WERI-Rb-1 (cell line): ENCODE results near the gene LMX1A.

Experiments used
- DNase-seq: peaks from one replicate; pipeline ENCODE4 v3.0.0-alpha.2; 2020
- H3K27ac ChIP-seq: fragments of 250-450 bp; sonication (Bioruptor Pico); 2 replicates; pipeline ENCODE4 v1.5.1; 2020; ENCODE audit warnings: mild to moderate bottlenecking, moderate library complexity
- H3K27me3 ChIP-seq: fragments of 250-450 bp; sonication (Bioruptor Pico); 2 replicates; pipeline ENCODE4 v1.5.1; 2021; ENCODE audit warnings: mild to moderate bottlenecking, low read depth, moderate library complexity; ENCODE audit not compliant: insufficient read depth, severe bottlenecking
- H3K36me3 ChIP-seq: fragments of 250-450 bp; sonication (Bioruptor Pico); 2 replicates; pipeline ENCODE4 v1.5.1; 2020; ENCODE audit warnings: mild to moderate bottlenecking, moderate library complexity
- H3K4me3 ChIP-seq: 2 replicates; pipeline ENCODE4 v1.5.1; 2011; ENCODE audit warnings: low read depth, mild to moderate bottlenecking, control low read depth, low read length
- H3K9me3 ChIP-seq: fragments of 250-450 bp; sonication (Bioruptor Pico); 2 replicates; pipeline ENCODE4 v1.5.1; 2021; ENCODE audit warnings: mild to moderate bottlenecking, moderate library complexity; ENCODE audit not compliant: severe bottlenecking
- CTCF ChIP-seq: IDR thresholded peaks from 2 replicates; pipeline ENCODE4 v1.5.1; 2011; ENCODE audit warnings: low read depth, mild to moderate bottlenecking, control low read depth, inconsistent platforms, low read length

The LMX1A gene

GRCh38 chr1:165174491-165174890, 182.0 kb downstream of the LMX1A start:
- Histone ChIP-seq H3K9me3 (no peaks in the 10 kb centered on the region), H3K4me3 (no peak overlapping the region), H3K36me3 (no peaks in the 10 kb centered on the region), H3K27me3 (no peaks in the 10 kb centered on the region), H3K27ac (no peak overlapping the region)
- DNase-seq = peak; percentile 84
- TF ChIP-seq CTCF = no peak

- Histone ChIP-seq H3K27ac (no peak overlapping the region), H3K27me3 (no peaks in the 10 kb centered on the region), H3K9me3 (no peaks in the 10 kb centered on the region), H3K36me3 (no peaks in the 10 kb centered on the region), H3K4me3 (no peak overlapping the region)
- TF ChIP-seq CTCF = no peak
- DNase-seq = no peak
These were observed 182.7 kb downstream of the LMX1A start for GRCh38 chr1:165173818-165174217.

- Histone ChIP-seq H3K27me3 (no peaks in the 10 kb centered on the region), H3K9me3 (no peaks in the 10 kb centered on the region), H3K27ac (no peak overlapping the region), H3K4me3 (no peak overlapping the region), H3K36me3 (no peaks in the 10 kb centered on the region)
- DNase-seq = no peak
- TF ChIP-seq CTCF = no peak
These were observed 183.1 kb downstream of the LMX1A start for GRCh38 chr1:165173409-165173808.

GRCh38 chr1:165172666-165173065, 183.8 kb downstream of the LMX1A start:
- Histone ChIP-seq H3K4me3 (no peak overlapping the region), H3K27ac (no peak overlapping the region), H3K27me3 (no peaks in the 10 kb centered on the region), H3K9me3 (no peaks in the 10 kb centered on the region), H3K36me3 (no peaks in the 10 kb centered on the region)
- no peak for DNase-seq
- TF ChIP-seq CTCF = no peak

GRCh38 chr1:165169729-165170128, 186.8 kb downstream of the LMX1A start:
- TF ChIP-seq CTCF = no peak
- no peak overlapping the region for H3K4me3 ChIP-seq
- no peaks in the 10 kb centered on the region for H3K9me3 ChIP-seq
- no peak overlapping the region for H3K27ac ChIP-seq
- H3K27me3 ChIP-seq = no peaks in the 10 kb centered on the region
- no peaks in the 10 kb centered on the region for H3K36me3 ChIP-seq
- no peak for DNase-seq

- no peak for TF ChIP-seq CTCF
- no peaks in the 10 kb centered on the region for H3K9me3 ChIP-seq
- no peak overlapping the region for H3K27ac ChIP-seq
- H3K36me3 ChIP-seq = no peaks in the 10 kb centered on the region
- DNase-seq = no peak
- no peak overlapping the region for H3K4me3 ChIP-seq
- H3K27me3 ChIP-seq = no peaks in the 10 kb centered on the region
These were observed 187.5 kb downstream of the LMX1A start for GRCh38 chr1:165169028-165169427.
